ENCODE results near the gene STT3B. TPM values are rescaled to one million over a fixed set of nuclear protein-coding genes. Genes with fewer than 3 reads are reported as not detected.

The STT3B gene
- total and polyA plus RNA-seq, 2 of the 4 experiments (the other 2 are of a cell fraction) = 45.5 to 86.4 TPM

- in situ Hi-C loops (cut with MboI; ENCODE audit: low sequenced_read_pairs) = no loop called here
- DNase-seq (no peak), ATAC-seq (ENCODE audit: low read depth) (no peak)
- H2AK5ac ChIP-seq (ENCODE audit: low read depth, low read length) = no peak overlapping the region
- no peak overlapping the region for H4K91ac ChIP-seq (ENCODE audit: insufficient read depth, low read depth, low read length)
- no peaks in the 10 kb centered on the region for H3K27me3 ChIP-seq (ENCODE audit: control insufficient read depth, insufficient read depth, low read length)
- no peak overlapping the region for H2BK20ac ChIP-seq (ENCODE audit: low read depth, low read length)
- H4K5ac ChIP-seq (ENCODE audit: low read depth, low read length) = no peak overlapping the region
- H4K20me1 ChIP-seq (ENCODE audit: insufficient read depth, low read length) = no peaks in the 10 kb centered on the region
- H3K23ac ChIP-seq (ENCODE audit: low read depth, low read length) = no peak overlapping the region
- no peaks in the 10 kb centered on the region for H3K9me1 ChIP-seq (ENCODE audit: insufficient read depth, low read length)
- no peak overlapping the region for H3K18ac ChIP-seq (ENCODE audit: low read depth, low read length)
- dilution Hi-C loops (cut with HindIII; ENCODE audit: low sequenced_read_pairs, unreplicated experiment) = no loop called here
- H3K4ac ChIP-seq (ENCODE audit: low read depth, low read length) = no peak overlapping the region
- POLR2A ChIA-PET (ENCODE audit: unreplicated experiment) = no interaction called here
- H3K9me3 ChIP-seq (ENCODE audit: control insufficient read depth, insufficient read depth, low read length) = peaks cover 32% of the 10 kb centered on the region
- H2AFZ ChIP-seq (replicated peaks; ENCODE audit: low read length, poor library complexity) = no peak overlapping the region
- no peak overlapping the region for H3K56ac ChIP-seq (ENCODE audit: extremely low read depth, insufficient read depth, low read length)
- H3K36me3 ChIP-seq (ENCODE audit: control insufficient read depth, insufficient read depth, low read length) = peaks cover 11% of the 10 kb centered on the region
- TF ChIP-seq RCOR1 (IDR thresholded peaks at IDR 0.05; ENCODE audit: insufficient replicate concordance, low read length) (no peak), POLR2A (IDR thresholded peaks at IDR 0.05; ENCODE audit: low read depth, low read length) (no peak), BHLHE40 (IDR thresholded peaks at IDR 0.05; ENCODE audit: low read depth, low read length) (no peak), CHD1 (IDR thresholded peaks at IDR 0.05; ENCODE audit: low read depth, low read length) (no peak), RFX5 (IDR thresholded peaks at IDR 0.05; ENCODE audit: low read depth, low read length) (no peak), MAZ (IDR thresholded peaks at IDR 0.05; ENCODE audit: borderline replicate concordance, low read depth, low read length) (no peak), MXI1 (IDR thresholded peaks at IDR 0.05; ENCODE audit: borderline replicate concordance, low read depth, low read length) (no peak)
- no peak overlapping the region for H3K4me2 ChIP-seq (ENCODE audit: low read depth, low read length)
- no peak overlapping the region for H2BK120ac ChIP-seq (ENCODE audit: low read depth, low read length)
- no peak overlapping the region for H3K14ac ChIP-seq (replicated peaks; ENCODE audit: low read depth, low read length)
- H3K9ac ChIP-seq (ENCODE audit: low read depth, low read length) = no peak overlapping the region
- H3K79me1 ChIP-seq (ENCODE audit: low read depth in 1 of 2, low read length in 2 of 2) = no peaks in the 10 kb centered on the region
- BruUV-seq (replicated peaks) = no TSS peak
- no peak overlapping the region for H2BK15ac ChIP-seq (ENCODE audit: low read depth, low read length)
- intact Hi-C loops (cut with micrococcal nuclease) = no loop called here
- no peak overlapping the region for H2BK5ac ChIP-seq (ENCODE audit: low read depth, low read length, poor library complexity, severe bottlenecking)
- no peak overlapping the region for H3K4me3 ChIP-seq (ENCODE audit: insufficient read depth, low read depth, low read length)
- no peak overlapping the region for H2AK9ac ChIP-seq (replicated peaks; ENCODE audit: low read depth, low read length, poor library complexity)
- CTCF ChIA-PET = no interaction called here
- no peak overlapping the region for H3K27ac ChIP-seq (ENCODE audit: insufficient read depth, low read length)
- no peak overlapping the region for H4K8ac ChIP-seq (ENCODE audit: low read depth in 2 of 2, low read length in 2 of 2)
- no peaks in the 10 kb centered on the region for H3K4me1 ChIP-seq (ENCODE audit: control insufficient read depth, insufficient read depth, low read length)
Measured at GRCh38 chr3:31652296-31652695, 119.6 kb downstream of the STT3B start.
